Measurements from ENCODE around the gene DISC1. TPM values are rescaled to one million over a fixed set of nuclear protein-coding genes. Genes with fewer than 3 reads are reported as not detected.
"Not testable (repeated sequence)": the region's sequence is repeated elsewhere in the genome, so short reads cannot be mapped to it uniquely, and the experiment has no call there.

DISC1 gene
- total RNA-seq, 1 experiment from 2014 or later: 9.8 TPM

DNA sequence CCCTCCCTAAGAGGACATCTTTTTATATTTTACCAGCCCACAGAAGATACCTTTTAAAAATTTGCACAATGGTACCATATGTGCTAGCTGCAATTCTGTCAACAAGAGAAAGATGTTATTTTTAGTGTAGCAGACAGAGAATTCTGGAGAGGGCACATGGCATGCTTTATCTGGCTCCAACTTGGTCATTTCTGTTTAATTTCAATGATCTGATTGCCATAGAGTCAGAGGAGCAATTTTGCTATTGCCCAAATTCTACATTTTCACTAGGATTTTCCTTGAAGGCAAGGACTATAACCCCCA, 17.3 kb downstream of the DISC1 start:
- Mint-ChIP-seq H3K27me3 (ENCODE audit: unreplicated experiment) (no peaks in the 10 kb centered on the region), H3K4me1 (ENCODE audit: low read depth, unreplicated experiment) (no peaks in the 10 kb centered on the region), H3K9me3 (ENCODE audit: low read depth, unreplicated experiment) (no peaks in the 10 kb centered on the region), H3K36me3 (ENCODE audit: insufficient read depth, unreplicated experiment) (no peaks in the 10 kb centered on the region), H3K4me3 (ENCODE audit: low read depth, unreplicated experiment) (no peak overlapping the region), H3K27ac (ENCODE audit: unreplicated experiment) (no peak overlapping the region)
- TF ChIP-seq, protein P1, sequence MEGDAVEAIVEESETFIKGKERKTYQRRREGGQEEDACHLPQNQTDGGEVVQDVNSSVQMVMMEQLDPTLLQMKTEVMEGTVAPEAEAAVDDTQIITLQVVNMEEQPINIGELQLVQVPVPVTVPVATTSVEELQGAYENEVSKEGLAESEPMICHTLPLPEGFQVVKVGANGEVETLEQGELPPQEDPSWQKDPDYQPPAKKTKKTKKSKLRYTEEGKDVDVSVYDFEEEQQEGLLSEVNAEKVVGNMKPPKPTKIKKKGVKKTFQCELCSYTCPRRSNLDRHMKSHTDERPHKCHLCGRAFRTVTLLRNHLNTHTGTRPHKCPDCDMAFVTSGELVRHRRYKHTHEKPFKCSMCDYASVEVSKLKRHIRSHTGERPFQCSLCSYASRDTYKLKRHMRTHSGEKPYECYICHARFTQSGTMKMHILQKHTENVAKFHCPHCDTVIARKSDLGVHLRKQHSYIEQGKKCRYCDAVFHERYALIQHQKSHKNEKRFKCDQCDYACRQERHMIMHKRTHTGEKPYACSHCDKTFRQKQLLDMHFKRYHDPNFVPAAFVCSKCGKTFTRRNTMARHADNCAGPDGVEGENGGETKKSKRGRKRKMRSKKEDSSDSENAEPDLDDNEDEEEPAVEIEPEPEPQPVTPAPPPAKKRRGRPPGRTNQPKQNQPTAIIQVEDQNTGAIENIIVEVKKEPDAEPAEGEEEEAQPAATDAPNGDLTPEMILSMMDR (IDR thresholded peaks at IDR 0.05; ENCODE audit: unreplicated experiment): no peak
- BruUV-seq (replicated peaks): no TSS peak
- CTCF ChIA-PET: no interaction called here
- intact Hi-C loops (cut with micrococcal nuclease; ENCODE audit: unreplicated experiment): no loop called here
- DNase-seq: no peak

- H3K9me3 Mint-ChIP-seq (ENCODE audit: low read depth, unreplicated experiment); DNase-seq; CTCF ChIA-PET; H3K27me3 Mint-ChIP-seq (ENCODE audit: unreplicated experiment); H3K36me3 Mint-ChIP-seq (ENCODE audit: insufficient read depth, unreplicated experiment); BruUV-seq (replicated peaks); H3K4me3 Mint-ChIP-seq (ENCODE audit: low read depth, unreplicated experiment); intact Hi-C loops (cut with micrococcal nuclease; ENCODE audit: unreplicated experiment); H3K27ac Mint-ChIP-seq (ENCODE audit: unreplicated experiment); H3K4me1 Mint-ChIP-seq (ENCODE audit: low read depth, unreplicated experiment): not testable (repeated sequence)
These were observed 19.0 kb downstream of the DISC1 start for GRCh38 chr1:231645634-231646033.

DNA sequence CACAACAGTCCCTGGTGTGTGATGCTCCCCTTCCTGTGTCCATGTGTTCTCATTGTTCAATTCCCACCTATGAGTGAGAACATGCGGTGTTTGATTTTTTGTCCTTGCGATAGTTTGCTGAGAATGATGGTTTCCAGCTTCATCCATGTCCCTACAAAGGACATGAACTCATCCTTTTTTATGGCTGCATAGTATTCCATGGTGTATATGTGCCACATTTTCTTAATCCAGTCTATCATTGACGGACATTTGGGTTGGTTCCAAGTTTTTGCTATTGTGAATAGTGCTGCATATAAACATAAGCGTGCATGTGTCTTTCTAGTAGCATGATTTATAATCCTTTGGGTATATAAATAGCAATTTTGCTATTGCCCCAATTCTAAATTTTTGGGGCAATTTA, 19.6 kb downstream of the DISC1 start:
- H3K4me3 Mint-ChIP-seq (ENCODE audit: low read depth, unreplicated experiment); CTCF ChIA-PET; H3K4me1 Mint-ChIP-seq (ENCODE audit: low read depth, unreplicated experiment); DNase-seq; H3K27me3 Mint-ChIP-seq (ENCODE audit: unreplicated experiment); intact Hi-C loops (cut with micrococcal nuclease; ENCODE audit: unreplicated experiment); H3K36me3 Mint-ChIP-seq (ENCODE audit: insufficient read depth, unreplicated experiment); H3K9me3 Mint-ChIP-seq (ENCODE audit: low read depth, unreplicated experiment); H3K27ac Mint-ChIP-seq (ENCODE audit: unreplicated experiment); BruUV-seq (replicated peaks): not testable (repeated sequence)

- H3K4me3 Mint-ChIP-seq (ENCODE audit: low read depth, unreplicated experiment): peak overlapping the region; percentile 28
- H3K36me3 Mint-ChIP-seq (ENCODE audit: insufficient read depth, unreplicated experiment); H3K9me3 Mint-ChIP-seq (ENCODE audit: low read depth, unreplicated experiment); H3K27me3 Mint-ChIP-seq (ENCODE audit: unreplicated experiment); intact Hi-C loops (cut with micrococcal nuclease; ENCODE audit: unreplicated experiment); H3K4me1 Mint-ChIP-seq (ENCODE audit: low read depth, unreplicated experiment); BruUV-seq (replicated peaks); H3K27ac Mint-ChIP-seq (ENCODE audit: unreplicated experiment): not testable (repeated sequence)
- peak; percentile 61 for DNase-seq
- CTCF ChIA-PET: interaction anchor here (0.7 to 1.0 kb wide), 2 partner anchors 14 to 29 kb away, joined by 3 read pairs; no protein-coding TSS in a partner anchor
These were observed 25.2 kb downstream of the DISC1 start for GRCh38 chr1:231651621-231652260.

GRCh38 chr1:231653632-231654031, 27.0 kb downstream of the DISC1 start:
- Mint-ChIP-seq H3K36me3 (ENCODE audit: insufficient read depth, unreplicated experiment) (no peaks in the 10 kb centered on the region), H3K9me3 (ENCODE audit: low read depth, unreplicated experiment) (no peaks in the 10 kb centered on the region), H3K4me3 (ENCODE audit: low read depth, unreplicated experiment) (no peak overlapping the region), H3K4me1 (ENCODE audit: low read depth, unreplicated experiment) (peaks cover 8% of the 10 kb centered on the region), H3K27ac (ENCODE audit: unreplicated experiment) (no peak overlapping the region), H3K27me3 (ENCODE audit: unreplicated experiment) (peaks cover 9% of the 10 kb centered on the region)
- CTCF ChIA-PET: no interaction called here
- no peak for DNase-seq
- intact Hi-C loops (cut with micrococcal nuclease; ENCODE audit: unreplicated experiment): no loop called here
- TF ChIP-seq, protein P1 (IDR thresholded peaks at IDR 0.05; ENCODE audit: unreplicated experiment): no peak
- BruUV-seq (replicated peaks): no TSS peak

DNA sequence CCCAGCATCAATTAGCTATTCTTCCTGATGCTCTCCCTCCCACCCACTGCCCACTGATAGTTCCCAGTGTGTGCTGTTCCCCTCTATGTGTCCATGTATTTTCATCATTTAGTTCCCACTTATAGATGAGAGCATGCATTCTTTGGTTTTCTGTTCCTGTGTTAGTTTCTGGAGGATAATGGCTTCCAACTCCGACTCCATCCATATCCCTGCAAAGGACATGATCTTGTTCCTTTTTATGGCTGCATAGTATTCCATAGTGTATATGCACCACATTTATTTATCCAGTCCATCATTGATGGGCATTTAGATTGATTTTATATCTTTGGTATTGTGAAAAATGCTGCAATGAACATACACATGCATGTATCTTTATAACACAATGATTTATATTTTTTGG, 30.2 kb downstream of the DISC1 start:
- no peaks in the 10 kb centered on the region for H3K27me3 Mint-ChIP-seq (ENCODE audit: unreplicated experiment)
- no peaks in the 10 kb centered on the region for H3K9me3 Mint-ChIP-seq (ENCODE audit: low read depth, unreplicated experiment)
- TF ChIP-seq, protein P1 (IDR thresholded peaks at IDR 0.05; ENCODE audit: unreplicated experiment): no peak
- H3K4me1 Mint-ChIP-seq (ENCODE audit: low read depth, unreplicated experiment): peaks cover 3% of the 10 kb centered on the region
- no peaks in the 10 kb centered on the region for H3K36me3 Mint-ChIP-seq (ENCODE audit: insufficient read depth, unreplicated experiment)
- no peak overlapping the region for H3K4me3 Mint-ChIP-seq (ENCODE audit: low read depth, unreplicated experiment)
- no peak overlapping the region for H3K27ac Mint-ChIP-seq (ENCODE audit: unreplicated experiment)
- BruUV-seq (replicated peaks): no TSS peak
- no peak for DNase-seq
- intact Hi-C loops (cut with micrococcal nuclease; ENCODE audit: unreplicated experiment): no loop called here
- CTCF ChIA-PET: no interaction called here

- BruUV-seq (replicated peaks); H3K27me3 Mint-ChIP-seq (ENCODE audit: unreplicated experiment); H3K36me3 Mint-ChIP-seq (ENCODE audit: insufficient read depth, unreplicated experiment); H3K27ac Mint-ChIP-seq (ENCODE audit: unreplicated experiment); CTCF ChIA-PET; H3K4me3 Mint-ChIP-seq (ENCODE audit: low read depth, unreplicated experiment); intact Hi-C loops (cut with micrococcal nuclease; ENCODE audit: unreplicated experiment); DNase-seq; H3K9me3 Mint-ChIP-seq (ENCODE audit: low read depth, unreplicated experiment); H3K4me1 Mint-ChIP-seq (ENCODE audit: low read depth, unreplicated experiment): not testable (repeated sequence)
These were observed 31.6 kb downstream of the DISC1 start for GRCh38 chr1:231658223-231658622.

Measured in Calu3 (cell line).